Ishikawa (cell line): ENCODE results near the gene DENND2C.

ENCODE experiments used
- CEBPB ChIP-seq: IDR thresholded peaks from 2 replicates; pipeline ENCODE4 v1.6.1; 2012
- CREB1 ChIP-seq: IDR thresholded peaks from 2 replicates; pipeline ENCODE4 v1.6.1; 2012; ENCODE audit warnings: low read depth
- EGR1 ChIP-seq: IDR thresholded peaks from 2 replicates; pipeline ENCODE4 v1.6.1; 2012
- EP300 ChIP-seq: IDR thresholded peaks from 2 replicates; pipeline ENCODE4 v1.6.1; 2012; ENCODE audit warnings: borderline replicate concordance
- FOXM1 ChIP-seq: IDR thresholded peaks from 2 replicates; pipeline ENCODE4 v1.6.1; 2012; ENCODE audit warnings: low read depth, borderline replicate concordance
- MAX ChIP-seq: IDR thresholded peaks from 2 replicates; pipeline ENCODE4 v1.6.1; 2012
- NFIC ChIP-seq: IDR thresholded peaks from 2 replicates; pipeline ENCODE4 v1.6.1; 2012
- RAD21 ChIP-seq: IDR thresholded peaks from 2 replicates; pipeline ENCODE4 v1.6.1; 2012; ENCODE audit warnings: low read depth
- REST ChIP-seq: IDR thresholded peaks from 2 replicates; pipeline ENCODE4 v1.6.1; 2012; ENCODE audit warnings: low read depth, mild to moderate bottlenecking
- TAF1 ChIP-seq: IDR thresholded peaks from 2 replicates; pipeline ENCODE4 v1.6.1; 2012; ENCODE audit warnings: low read depth, mild to moderate bottlenecking
- TCF12 ChIP-seq: IDR thresholded peaks from 2 replicates; pipeline ENCODE4 v1.6.1; 2012; ENCODE audit warnings: low read depth
- TEAD4 ChIP-seq: IDR thresholded peaks from 2 replicates; pipeline ENCODE4 v1.6.1; 2012
- USF1 ChIP-seq: IDR thresholded peaks from 2 replicates; pipeline ENCODE4 v1.6.1; 2012
- YY1 ChIP-seq: IDR thresholded peaks from 2 replicates; pipeline ENCODE4 v1.6.1; 2012; ENCODE audit warnings: low read depth
- ZBTB7A ChIP-seq: IDR thresholded peaks from 2 replicates; pipeline ENCODE4 v1.6.1; 2012; ENCODE audit warnings: low read depth

Gene DENND2C

GRCh38 chr1:114550336-114550735, 119.5 kb downstream of the DENND2C start:
- no peak for TF ChIP-seq CEBPB
- no peak for TF ChIP-seq TAF1
- no peak for TF ChIP-seq EGR1
- no peak for TF ChIP-seq FOXM1

GRCh38 chr1:114549137-114549536, 120.7 kb downstream of the DENND2C start:
- TF ChIP-seq USF1 (no peak), EGR1 (no peak), FOXM1 (no peak), TAF1 (no peak), CREB1 (no peak), NFIC (no peak), CEBPB (no peak), MAX (no peak)

- TF ChIP-seq EP300 (no peak), EGR1 (no peak), CREB1 (no peak), ZBTB7A (no peak), RAD21 (no peak), FOXM1 (no peak)
Measured at GRCh38 chr1:114547076-114547475, 122.8 kb downstream of the DENND2C start.

GRCh38 chr1:114545796-114546195, 124.1 kb downstream of the DENND2C start:
- TF ChIP-seq CREB1 = no peak
- no peak for TF ChIP-seq RAD21
- TF ChIP-seq TEAD4 = no peak
- TF ChIP-seq TCF12 = no peak
- TF ChIP-seq NFIC = no peak
- TF ChIP-seq REST = no peak
- TF ChIP-seq EP300 = no peak
- no peak for TF ChIP-seq FOXM1
- TF ChIP-seq CEBPB = no peak
- no peak for TF ChIP-seq YY1
- TF ChIP-seq TAF1 = no peak
- no peak for TF ChIP-seq EGR1
- TF ChIP-seq MAX = no peak
- TF ChIP-seq ZBTB7A = no peak
- no peak for TF ChIP-seq USF1

GRCh38 chr1:114545315-114545714, 124.5 kb downstream of the DENND2C start:
- TF ChIP-seq FOXM1 = no peak
- TF ChIP-seq TCF12 = no peak
- TF ChIP-seq NFIC = no peak
- no peak for TF ChIP-seq MAX
- no peak for TF ChIP-seq EP300
- TF ChIP-seq YY1 = no peak
- TF ChIP-seq EGR1 = no peak
- TF ChIP-seq CEBPB = no peak
- TF ChIP-seq REST = no peak
- no peak for TF ChIP-seq RAD21
- no peak for TF ChIP-seq CREB1
- no peak for TF ChIP-seq TEAD4
- TF ChIP-seq USF1 = no peak
- TF ChIP-seq ZBTB7A = no peak

- TF ChIP-seq EGR1 (no peak), NFIC (no peak), TCF12 (no peak), REST (no peak), EP300 (no peak), CEBPB (no peak), MAX (no peak), YY1 (no peak), TEAD4 (no peak), ZBTB7A (no peak), USF1 (no peak), TAF1 (no peak)
Measured at GRCh38 chr1:114540821-114541220, 129.0 kb downstream of the DENND2C start.
